ENCODE data around the gene SFT2D3. TPM values are rescaled to one million over a fixed set of nuclear protein-coding genes. Genes with fewer than 3 reads are reported as not detected.

Gene SFT2D3
- total and polyA plus RNA-seq, 2 of the 13 experiments (the other 11 are each of a cell fraction or from before 2014, with no cell fraction given) = 8.3 to 9.4 TPM

GRCh38 chr2:127707890-127708648 is 6.8 kb downstream of the SFT2D3 start:
- BruUV-seq (replicated peaks) = no TSS peak
- Histone ChIP-seq H3K36me3 (replicated peaks in 1 of 2; ENCODE audit: control insufficient read depth in 1 of 2, insufficient read depth in 2 of 2, low read length in 2 of 2) (peaks cover 29 to 43% of the 10 kb centered on the region in 2 experiments), H2AFZ (ENCODE audit: low read length) (no peak overlapping the region), H4K20me1 (ENCODE audit: insufficient read depth, low read length) (no peaks in the 10 kb centered on the region), H3K27me3 (ENCODE audit: control insufficient read depth in 1 of 2, insufficient read depth in 2 of 2, low read length in 2 of 2) (no peaks in the 10 kb centered on the region), H3K27ac (ENCODE audit: extremely low read length, insufficient read depth, low read length) (no peak overlapping the region), H3K4me3 (replicated peaks in 1 of 3; ENCODE audit: insufficient read depth in 1 of 3, low read depth in 2 of 3, low read length in 3 of 3) (no peak overlapping the region), H3K79me2 (ENCODE audit: insufficient read depth, low read length) (peaks cover 4% of the 10 kb centered on the region), H3K4me2 (ENCODE audit: low read depth, low read length) (no peak overlapping the region), H3K9ac (ENCODE audit: insufficient read depth, low read depth, low read length) (no peak overlapping the region), H3K4me1 (ENCODE audit: insufficient read depth, low read length) (peaks cover 5% of the 10 kb centered on the region), H3K9me3 (ENCODE audit: low read length) (no peaks in the 10 kb centered on the region)
- ChIA-PET POLR2A (no interaction called here), CTCF (ENCODE audit: low intra/inter-chr PET ratio, low total read pairs) (no interaction called here)
- 98% methylated on average over 7 of the region's 9 CpGs for WGBS (ENCODE audit: low lambda C conversion rate)
- TF ChIP-seq MNT (IDR thresholded peaks at IDR 0.05) (peak; percentile 29; the same call in 1 of the 2 replicates), IRF2 (CRISPR knock-in tag; IDR thresholded peaks at IDR 0.05) (no peak), MIER3 (CRISPR knock-in tag; IDR thresholded peaks at IDR 0.05; ENCODE audit: borderline replicate concordance) (no peak)
- intact Hi-C loops (cut with micrococcal nuclease; ENCODE audit: unreplicated experiment) = no loop called here
- ATAC-seq = peak; percentile 21
- no peak for FAIRE-seq
- DNase-seq (ENCODE audit: low spot score) = no peak
- in situ Hi-C loops (cut with HindIII; ENCODE audit: extremely low pct_ligation_motif_present, low pct_unique_long_range_greater_than_20kb) = no loop called here

GRCh38 chr2:127709336-127709735 is 8.0 kb downstream of the SFT2D3 start:
- FAIRE-seq = no peak
- BruUV-seq (replicated peaks) = no TSS peak
- Histone ChIP-seq H2AFZ (ENCODE audit: low read length) (no peak overlapping the region), H3K9ac (ENCODE audit: insufficient read depth, low read depth, low read length) (no peak overlapping the region), H3K27ac (ENCODE audit: extremely low read length, insufficient read depth, low read length) (no peak overlapping the region), H3K4me2 (ENCODE audit: low read depth, low read length) (no peak overlapping the region), H4K20me1 (ENCODE audit: insufficient read depth, low read length) (no peaks in the 10 kb centered on the region), H3K79me2 (ENCODE audit: insufficient read depth, low read length) (no peaks in the 10 kb centered on the region), H3K4me3 (replicated peaks in 1 of 3; ENCODE audit: insufficient read depth in 1 of 3, low read depth in 2 of 3, low read length in 3 of 3) (no peak overlapping the region), H3K4me1 (ENCODE audit: insufficient read depth, low read length) (no peaks in the 10 kb centered on the region), H3K9me3 (ENCODE audit: low read length) (no peaks in the 10 kb centered on the region), H3K27me3 (ENCODE audit: control insufficient read depth in 1 of 2, insufficient read depth in 2 of 2, low read length in 2 of 2) (no peaks in the 10 kb centered on the region), H3K36me3 (replicated peaks in 1 of 2; ENCODE audit: control insufficient read depth in 1 of 2, insufficient read depth in 2 of 2, low read length in 2 of 2) (peaks cover 34 to 56% of the 10 kb centered on the region in 2 experiments)
- intact Hi-C loops (cut with micrococcal nuclease; ENCODE audit: unreplicated experiment) (no loop called here), in situ Hi-C loops (cut with HindIII; ENCODE audit: extremely low pct_ligation_motif_present, low pct_unique_long_range_greater_than_20kb) (no loop called here)
- ATAC-seq = no peak
- ChIA-PET CTCF (ENCODE audit: low intra/inter-chr PET ratio, low total read pairs) (no interaction called here), POLR2A (no interaction called here)
- WGBS (ENCODE audit: low lambda C conversion rate) = 99% methylated on average over 13 of the region's 13 CpGs
- no peak for DNase-seq (ENCODE audit: low spot score)
- TF ChIP-seq CTCF (CRISPR knock-in tag; IDR thresholded peaks at IDR 0.05) (no peak), ARID5B (CRISPR knock-in tag; IDR thresholded peaks at IDR 0.05) (no peak), FOXP4 (CRISPR knock-in tag; IDR thresholded peaks at IDR 0.05) (no peak), ZNF615 (CRISPR knock-in tag; IDR thresholded peaks at IDR 0.05; ENCODE audit: borderline replicate concordance) (no peak), MTA3 (CRISPR knock-in tag; IDR thresholded peaks at IDR 0.05) (no peak)

Measured in HepG2 (cell line).